Right lobe of liver (tissue), 4 donors: ENCODE measurements around the gene H1-8.

Experiments used
- CTCF ChIP-seq, 4 donors: fragments of 200-600 bp in 3 of 4; fragments of 450-650 bp in 1 of 4; IDR thresholded peaks; one replicate each; pipeline versions ENCODE4 v1.5.1 to v1.8.0; 2016 to 2022; ENCODE audit warnings: antibody characterized with exemption in 4 of 4, mild to moderate bottlenecking in 2 of 4
- POLR2A ChIP-seq: fragments of 450-650 bp; IDR thresholded peaks from one replicate; pipeline ENCODE4 v1.6.1; 2017; ENCODE audit warnings: antibody characterized with exemption, mild to moderate bottlenecking
- donor health status: DM: no; HTN: no; CAD: no.
- donor health status: DM: no; HTN: no; CAD: no.
- donor health status: DM: no; HTN: yes; CAD: no.

GRCh38 chr3:129500334-129500658, 42.7 kb upstream of the H1-8 start:
- TF ChIP-seq CTCF (IDR thresholded peaks at IDR 0.05) (no peak), POLR2A (no peak)
